Mesothelial cell of epicardium (in vitro differentiated cells): ENCODE results near the gene OR2C3. TPM values are rescaled to one million over a fixed set of nuclear protein-coding genes. Genes with fewer than 3 reads are reported as not detected.

Experiments
- DNase-seq, 2 experiments: peaks; one replicate each; pipeline ENCODE4 v3.0.0; 2021; ENCODE audit warnings: low spot score in 2 of 2; ENCODE audit not compliant: unreplicated experiment in 2 of 2
- H3K27ac Mint-ChIP-seq: 2 replicates; pipeline ENCODE4 v1.8.0; 2021; ENCODE audit warnings: mixed read lengths
- H3K27me3 Mint-ChIP-seq: 2 replicates; pipeline ENCODE4 v1.8.0; 2021; ENCODE audit warnings: low read depth, mixed read lengths
- H3K36me3 Mint-ChIP-seq: 2 replicates; pipeline ENCODE4 v1.8.0; 2021; ENCODE audit warnings: mixed read lengths
- H3K4me1 Mint-ChIP-seq: 2 replicates; pipeline ENCODE4 v1.8.0; 2021; ENCODE audit warnings: mixed read lengths
- H3K4me3 Mint-ChIP-seq: 2 replicates; pipeline ENCODE4 v1.8.0; 2021; ENCODE audit warnings: mild to moderate bottlenecking, moderate library complexity, mixed read lengths
- H3K9me3 Mint-ChIP-seq: 2 replicates; pipeline ENCODE4 v1.8.0; 2021; ENCODE audit warnings: mixed read lengths
- total RNA-seq: library from RNA; stranded (reverse); gene quantifications from 3 replicates; pipeline ENCODE4 v1.2.1, GENCODE V29; 2021
- TF ChIP-seq, protein P1 (sequence below): fragments of 200-600 bp; sonication (generic); IDR thresholded peaks from one replicate; pipeline ENCODE4 v1.5.0; 2021; ENCODE audit warnings: antibody characterized with exemption; ENCODE audit not compliant: unreplicated experiment

Gene OR2C3
- total RNA-seq, 1 donor from 2014 or later = not detected

DNA sequence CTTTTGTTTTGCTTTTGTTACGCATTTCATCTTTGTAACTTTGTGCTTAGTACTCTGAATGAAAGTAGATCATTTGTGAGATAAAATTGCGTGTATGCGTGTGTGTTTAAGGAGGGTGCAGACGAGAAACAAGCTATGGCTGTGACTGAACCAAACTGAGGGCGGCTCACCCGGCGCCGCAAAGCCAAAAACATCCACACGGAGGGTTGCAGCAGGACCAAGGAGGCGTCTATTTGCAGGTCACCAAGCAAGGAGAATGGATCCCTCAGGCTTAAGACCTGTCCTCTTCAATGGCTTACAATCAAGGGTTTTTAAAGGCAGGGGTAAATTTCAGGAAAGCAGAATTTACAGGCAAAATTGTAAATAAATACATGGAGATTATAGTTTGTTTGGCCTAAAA lies 25.5 kb upstream of the OR2C3 start:
- no peaks in the 10 kb centered on the region for H3K9me3 Mint-ChIP-seq
- DNase-seq = no peak
- no peak overlapping the region for H3K27ac Mint-ChIP-seq
- H3K27me3 Mint-ChIP-seq = no peaks in the 10 kb centered on the region
- H3K36me3 Mint-ChIP-seq = no peaks in the 10 kb centered on the region
- TF ChIP-seq, protein P1, sequence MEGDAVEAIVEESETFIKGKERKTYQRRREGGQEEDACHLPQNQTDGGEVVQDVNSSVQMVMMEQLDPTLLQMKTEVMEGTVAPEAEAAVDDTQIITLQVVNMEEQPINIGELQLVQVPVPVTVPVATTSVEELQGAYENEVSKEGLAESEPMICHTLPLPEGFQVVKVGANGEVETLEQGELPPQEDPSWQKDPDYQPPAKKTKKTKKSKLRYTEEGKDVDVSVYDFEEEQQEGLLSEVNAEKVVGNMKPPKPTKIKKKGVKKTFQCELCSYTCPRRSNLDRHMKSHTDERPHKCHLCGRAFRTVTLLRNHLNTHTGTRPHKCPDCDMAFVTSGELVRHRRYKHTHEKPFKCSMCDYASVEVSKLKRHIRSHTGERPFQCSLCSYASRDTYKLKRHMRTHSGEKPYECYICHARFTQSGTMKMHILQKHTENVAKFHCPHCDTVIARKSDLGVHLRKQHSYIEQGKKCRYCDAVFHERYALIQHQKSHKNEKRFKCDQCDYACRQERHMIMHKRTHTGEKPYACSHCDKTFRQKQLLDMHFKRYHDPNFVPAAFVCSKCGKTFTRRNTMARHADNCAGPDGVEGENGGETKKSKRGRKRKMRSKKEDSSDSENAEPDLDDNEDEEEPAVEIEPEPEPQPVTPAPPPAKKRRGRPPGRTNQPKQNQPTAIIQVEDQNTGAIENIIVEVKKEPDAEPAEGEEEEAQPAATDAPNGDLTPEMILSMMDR = no peak
- no peak overlapping the region for H3K4me3 Mint-ChIP-seq
- H3K4me1 Mint-ChIP-seq = no peaks in the 10 kb centered on the region

DNA sequence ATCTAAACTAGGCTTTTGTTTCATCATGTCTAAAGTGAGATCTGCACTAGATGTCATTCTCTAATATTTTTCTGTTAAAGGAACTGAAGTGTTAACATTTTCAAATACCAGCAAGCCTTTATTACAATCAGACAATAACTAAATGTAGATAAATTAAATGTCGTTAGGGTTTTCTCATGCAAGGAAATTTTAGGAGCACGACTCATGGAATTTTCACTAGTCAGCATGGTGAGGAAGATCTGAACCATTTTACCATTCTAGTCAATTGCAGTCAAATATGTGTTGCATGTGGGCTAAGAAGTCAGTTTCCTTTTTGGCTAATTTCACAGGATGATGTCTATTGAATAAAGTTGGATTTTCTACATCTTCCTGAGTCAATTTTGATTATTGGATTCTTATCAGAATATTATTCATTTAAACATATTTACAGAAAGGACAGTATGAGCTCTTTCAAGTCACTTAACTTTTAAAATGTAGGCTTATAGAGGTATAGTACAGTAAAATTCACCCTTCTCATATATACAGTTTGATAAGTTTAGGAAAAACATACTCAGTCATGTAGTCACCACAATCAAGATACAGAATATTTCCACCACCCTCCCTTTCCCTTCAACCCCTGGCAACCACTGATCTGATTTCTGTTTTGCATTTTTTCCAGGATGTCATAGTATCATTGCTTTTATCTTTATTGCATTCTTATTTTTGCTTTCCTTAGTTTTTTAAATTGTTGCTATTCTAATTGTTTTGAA lies 21.9 kb upstream of the OR2C3 start:
- H3K27me3 Mint-ChIP-seq = no peaks in the 10 kb centered on the region
- TF ChIP-seq, protein P1 = no peak
- H3K27ac Mint-ChIP-seq = no peak overlapping the region
- H3K36me3 Mint-ChIP-seq = no peaks in the 10 kb centered on the region
- DNase-seq = no peak
- no peaks in the 10 kb centered on the region for H3K4me1 Mint-ChIP-seq
- H3K4me3 Mint-ChIP-seq = no peak overlapping the region
- H3K9me3 Mint-ChIP-seq = no peaks in the 10 kb centered on the region

DNA sequence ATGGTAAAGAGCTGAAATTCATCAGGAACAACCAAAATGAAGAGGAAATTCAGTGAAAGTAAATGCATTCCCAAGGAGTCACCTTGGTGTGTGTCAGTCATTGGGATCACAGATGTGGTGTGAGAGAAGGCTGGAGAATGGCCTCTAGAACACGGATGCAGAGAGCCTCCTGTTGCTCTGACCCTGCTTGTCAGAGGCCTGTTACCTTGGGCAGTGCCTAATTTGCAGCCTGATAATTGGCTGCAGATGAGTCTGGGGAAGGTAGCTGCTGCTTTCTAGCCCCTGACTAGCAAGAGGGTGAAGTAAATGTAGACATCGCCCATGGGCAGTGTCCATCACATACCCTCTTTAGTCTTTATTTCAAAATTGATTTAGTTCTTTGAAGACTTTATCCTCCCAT lies 16.0 kb upstream of the OR2C3 start:
- Mint-ChIP-seq H3K36me3 (no peaks in the 10 kb centered on the region), H3K4me1 (no peaks in the 10 kb centered on the region), H3K4me3 (no peak overlapping the region), H3K27ac (no peak overlapping the region), H3K9me3 (no peaks in the 10 kb centered on the region), H3K27me3 (no peaks in the 10 kb centered on the region)
- no peak for DNase-seq
- TF ChIP-seq, protein P1 = no peak

DNA sequence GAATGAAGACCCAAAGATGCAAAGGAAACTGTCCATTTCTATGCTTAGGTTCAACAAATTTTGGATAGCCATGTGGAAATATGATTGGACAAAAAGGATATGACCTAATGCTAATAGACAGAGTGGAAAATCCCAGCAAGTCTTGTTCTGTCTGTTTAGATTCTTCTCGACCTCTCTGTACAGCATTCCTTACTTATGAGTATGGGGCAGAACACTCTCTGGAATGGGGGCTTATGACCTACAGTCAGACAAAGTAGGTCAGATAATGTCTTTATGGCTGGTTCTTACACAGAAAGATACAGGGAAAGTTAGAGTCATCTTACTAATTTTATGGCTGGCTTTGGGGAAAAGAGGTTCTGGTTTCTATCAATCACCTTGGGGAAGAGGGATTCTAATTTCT lies 15.5 kb upstream of the OR2C3 start:
- Mint-ChIP-seq H3K27me3 (no peaks in the 10 kb centered on the region), H3K4me1 (no peaks in the 10 kb centered on the region), H3K27ac (no peak overlapping the region), H3K9me3 (no peaks in the 10 kb centered on the region), H3K4me3 (no peak overlapping the region), H3K36me3 (no peaks in the 10 kb centered on the region)
- no peak for DNase-seq
- TF ChIP-seq, protein P1 = no peak

DNA sequence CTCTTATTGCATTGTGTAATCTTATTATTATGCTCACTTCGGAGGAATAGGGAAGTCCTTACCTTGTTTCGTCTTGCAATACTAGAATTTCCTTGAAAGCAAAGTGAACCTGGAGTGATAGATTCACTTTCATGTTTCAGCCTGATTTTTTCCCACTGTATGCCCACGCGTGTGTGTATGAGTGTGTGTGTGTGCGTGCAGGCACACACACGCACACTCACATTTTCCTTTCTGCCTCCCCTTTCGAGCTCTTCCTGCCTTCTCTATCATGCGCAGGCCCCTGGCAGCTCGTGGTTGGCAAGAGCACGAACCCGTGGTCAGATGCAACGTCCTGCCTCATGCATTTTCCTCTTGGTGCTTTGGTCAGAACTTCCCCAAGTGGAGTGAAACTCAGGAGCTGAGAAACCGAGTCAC lies 12.5 kb upstream of the OR2C3 start, which contains the start of gene GCSAML:
GCSAML (plus strand) TSS at position 366 of the 414 bp plus-strand sequence. CDS start 58 bp downstream, outside the sequence.
- H3K4me3 Mint-ChIP-seq = no peak within 1 kb of the TSS
- no peaks in the 10 kb centered on the region for H3K4me1 Mint-ChIP-seq
- TF ChIP-seq, protein P1 = no peak
- H3K27ac Mint-ChIP-seq = no peak within 1 kb of the TSS
- no peaks in the 10 kb centered on the region for H3K27me3 Mint-ChIP-seq
- DNase-seq = no peak
- no peaks in the 10 kb centered on the region for H3K9me3 Mint-ChIP-seq
- no peaks in the 10 kb centered on the region for H3K36me3 Mint-ChIP-seq
